Measurements from ENCODE around the gene SCEL.

The SCEL gene

GRCh38 chr13:77521595-77522367 is 13.7 kb upstream of the SCEL start:
- DNase-seq (ENCODE audit: extremely low read depth, low read depth): no peak
- TF ChIP-seq CTCF (IDR thresholded peaks at IDR 0.05; ENCODE audit: low read depth, low read length): no peak

- DNase-seq (ENCODE audit: extremely low read depth, low read depth): no peak
- no peak for TF ChIP-seq CTCF (IDR thresholded peaks at IDR 0.05; ENCODE audit: low read depth, low read length)
These were observed 13.1 kb upstream of the SCEL start for GRCh38 chr13:77522444-77522843.

- no peak for TF ChIP-seq CTCF (IDR thresholded peaks at IDR 0.05; ENCODE audit: low read depth, low read length)
- DNase-seq (ENCODE audit: extremely low read depth, low read depth): no peak
These were observed 12.1 kb upstream of the SCEL start for GRCh38 chr13:77523386-77523785.

DNA sequence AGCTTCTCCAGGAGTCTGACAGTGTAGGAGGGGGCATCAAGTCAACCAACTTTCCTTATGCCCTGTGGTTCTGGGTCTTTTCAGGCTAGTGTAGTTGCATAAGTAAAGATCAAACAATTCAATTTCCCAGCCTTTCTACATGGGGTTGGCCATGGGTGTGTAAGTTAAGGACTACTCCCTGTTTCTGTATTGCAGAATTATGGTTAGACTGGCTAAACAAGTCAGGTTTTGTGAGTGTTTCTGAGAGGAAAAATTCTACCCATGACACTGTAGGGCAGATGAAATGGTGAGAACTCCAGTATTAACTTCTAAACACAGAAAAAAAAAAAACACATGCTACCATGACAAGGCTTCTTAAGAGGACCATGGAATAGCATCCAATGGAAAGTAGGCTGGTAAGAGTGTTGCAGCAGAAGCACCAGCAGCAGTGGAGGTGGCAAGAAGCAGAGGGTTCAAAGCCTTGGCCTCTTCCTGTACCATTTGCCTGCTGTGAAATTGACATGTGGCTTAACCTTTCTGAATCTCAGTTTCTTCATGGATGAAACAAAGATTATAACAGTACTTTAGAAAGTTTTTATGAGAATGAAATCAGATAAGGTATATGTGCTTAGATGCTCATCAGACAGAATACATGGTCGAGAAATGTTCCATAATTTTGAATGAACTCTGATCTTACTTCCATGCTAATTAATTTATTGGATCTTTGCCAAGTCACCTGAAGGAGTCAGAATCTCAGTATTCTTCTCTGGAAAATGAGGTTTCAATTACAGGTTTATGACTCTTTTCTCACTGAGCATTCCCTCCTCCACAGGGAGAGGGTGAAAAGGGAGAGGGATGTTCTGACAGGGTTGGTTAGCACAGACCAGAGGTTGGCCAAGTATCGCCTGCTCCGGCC is 11.4 kb upstream of the SCEL start:
- TF ChIP-seq CTCF (IDR thresholded peaks at IDR 0.05; ENCODE audit: low read depth, low read length): no peak
- DNase-seq (ENCODE audit: extremely low read depth, low read depth): no peak

- DNase-seq (ENCODE audit: extremely low read depth, low read depth): no peak
- TF ChIP-seq CTCF (IDR thresholded peaks at IDR 0.05; ENCODE audit: low read depth, low read length): no peak
These were observed 7.1 kb upstream of the SCEL start for GRCh38 chr13:77528414-77528813.

- no peak for DNase-seq (ENCODE audit: extremely low read depth, low read depth)
- no peak for TF ChIP-seq CTCF (IDR thresholded peaks at IDR 0.05; ENCODE audit: low read depth, low read length)
These were observed 6.5 kb upstream of the SCEL start for GRCh38 chr13:77528834-77529500.

DNA sequence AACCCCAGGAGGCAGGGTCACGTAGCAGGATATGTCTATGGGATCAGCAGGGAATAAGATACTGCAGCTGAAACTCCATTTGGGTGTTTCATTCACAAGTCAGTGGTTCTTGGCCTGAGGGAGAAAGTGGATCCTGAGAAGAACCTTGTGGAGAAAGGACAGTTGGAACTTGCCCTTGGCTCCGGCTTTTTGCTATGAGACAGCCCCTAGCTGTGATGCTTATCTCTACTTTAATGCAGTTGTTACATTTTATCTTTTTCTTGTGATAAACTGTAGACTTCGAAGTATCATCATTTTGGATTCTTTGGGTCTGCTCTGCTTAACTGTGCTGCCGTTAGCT is 6.0 kb upstream of the SCEL start:
- TF ChIP-seq CTCF (IDR thresholded peaks at IDR 0.05; ENCODE audit: low read depth, low read length): no peak
- DNase-seq (ENCODE audit: extremely low read depth, low read depth): no peak

Measured in AG09319 (cell line).